GM12865 (cell line): ENCODE data around the gene TM9SF2.
A peak's percentile ranks its signal among the peaks of the same experiment; 100 is the strongest.
"Not testable (repeated sequence)": the region's sequence is repeated elsewhere in the genome, so short reads cannot be mapped to it uniquely, and the experiment has no call there.

ENCODE experiments used
- DNase-seq: peaks from one replicate; pipeline ENCODE4 v3.0.0; 2010; ENCODE audit warnings: low read depth
- H3K4me3 ChIP-seq: 2 replicates; pipeline ENCODE4 v1.5.1; 2011; ENCODE audit warnings: mild to moderate bottlenecking, low read depth, low read length, control low read depth
- CTCF ChIP-seq: IDR thresholded peaks from 2 replicates; pipeline ENCODE4 v1.5.1; 2011; ENCODE audit warnings: low read length, control low read depth, low read depth, inconsistent platforms; ENCODE audit not compliant: insufficient read depth; ENCODE audit errors: missing control alignments

TM9SF2 gene

DNA sequence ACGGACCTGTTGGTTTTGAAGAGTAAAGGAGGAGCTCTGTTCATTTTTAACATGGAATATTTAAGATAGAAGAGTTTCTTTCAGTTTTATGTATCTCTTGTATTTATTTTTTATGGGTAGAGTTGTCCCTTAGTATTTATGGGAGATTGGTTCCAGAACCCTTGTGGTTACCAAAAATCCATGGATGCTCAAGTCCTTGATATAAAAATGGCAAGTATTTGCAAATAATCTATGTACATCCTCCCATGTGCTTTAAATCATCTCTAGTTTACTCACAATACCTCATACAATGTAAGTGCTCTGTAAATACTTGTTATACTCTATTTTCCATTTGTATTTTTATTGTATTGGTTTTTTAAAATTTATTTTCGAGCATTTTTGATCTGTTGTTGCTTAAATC, 63.1 kb downstream of the TM9SF2 start:
- no peak for TF ChIP-seq CTCF
- no peak for DNase-seq
- H3K4me3 ChIP-seq: no peak overlapping the region

- no peak for DNase-seq
- TF ChIP-seq CTCF: no peak
- no peak overlapping the region for H3K4me3 ChIP-seq
These were observed 64.3 kb downstream of the TM9SF2 start for GRCh38 chr13:99565478-99566124.

DNA sequence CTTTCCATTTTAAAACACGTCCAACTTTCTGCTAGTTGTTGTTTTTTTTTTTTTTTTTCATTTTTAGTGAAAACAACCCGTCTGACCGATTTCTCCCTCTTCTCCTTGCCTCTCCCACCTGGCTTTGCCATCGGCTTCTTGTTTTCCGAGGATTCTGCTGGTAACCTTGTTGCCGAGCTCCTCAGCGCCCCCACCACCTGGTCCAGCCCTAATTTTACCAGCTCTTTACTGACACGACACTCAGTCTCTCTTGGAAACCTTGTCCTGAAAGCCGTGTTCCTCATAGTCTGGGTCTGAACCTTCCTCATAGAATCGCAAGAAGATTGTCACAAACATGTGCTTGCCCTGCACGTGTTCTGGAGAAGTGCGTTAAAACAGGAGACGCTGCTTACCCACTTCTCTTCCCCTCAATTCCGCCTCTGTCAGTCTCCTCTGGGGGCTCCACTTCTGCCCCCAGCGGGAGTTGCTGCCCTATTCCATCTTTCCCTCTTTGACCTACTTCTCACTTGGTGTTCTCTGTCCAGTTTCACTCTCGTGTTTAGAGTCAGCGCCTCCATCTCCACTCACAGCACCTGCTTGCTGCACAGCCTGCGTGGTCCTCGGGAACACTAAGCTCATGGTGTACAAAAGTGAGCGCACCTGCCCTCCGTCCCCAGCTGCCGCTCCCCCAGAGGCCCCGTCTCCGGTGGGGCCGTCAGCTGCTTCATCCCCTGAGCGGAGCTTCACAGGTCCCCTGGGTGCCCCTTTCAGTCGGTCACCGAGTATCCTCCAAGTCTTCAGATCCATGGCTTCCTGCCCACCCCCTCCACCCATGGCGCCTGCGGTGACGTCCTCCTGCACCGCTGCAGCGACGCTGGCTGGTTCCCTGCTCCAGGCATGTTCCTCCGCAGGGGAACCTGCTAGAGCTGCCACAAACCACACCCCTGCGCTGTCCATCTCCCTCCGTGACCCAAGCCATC, 65.1 kb downstream of the TM9SF2 start:
- no peak for TF ChIP-seq CTCF
- H3K4me3 ChIP-seq: no peak overlapping the region
- DNase-seq: peak; percentile 17

DNA sequence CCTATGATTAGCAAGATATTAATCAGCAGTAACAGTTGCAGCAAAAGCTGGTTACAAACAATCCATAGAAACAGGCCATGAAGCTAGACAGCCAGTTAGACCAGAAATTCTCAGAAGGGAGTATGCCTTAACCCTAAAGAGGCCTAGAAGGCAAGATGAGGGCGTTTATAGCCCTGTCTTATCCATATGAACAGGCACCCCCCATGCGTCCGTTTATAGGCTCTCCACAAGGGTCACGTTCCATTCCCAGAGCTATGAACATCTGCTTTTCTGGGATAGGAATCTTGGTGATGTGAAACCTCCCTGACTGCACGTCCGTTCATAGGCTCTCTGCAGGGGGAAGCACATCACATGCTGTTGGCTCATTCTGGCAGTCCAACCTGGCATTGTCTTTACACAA, 67.6 kb downstream of the TM9SF2 start:
- not testable (repeated sequence) for H3K4me3 ChIP-seq

GRCh38 chr13:99572131-99572530, 70.9 kb downstream of the TM9SF2 start:
- TF ChIP-seq CTCF: no peak
- H3K4me3 ChIP-seq: no peak overlapping the region
- DNase-seq: no peak

More for the DNA sequence above, 67.6 kb downstream of the TM9SF2 start:
- not testable (repeated sequence) for DNase-seq

DNA sequence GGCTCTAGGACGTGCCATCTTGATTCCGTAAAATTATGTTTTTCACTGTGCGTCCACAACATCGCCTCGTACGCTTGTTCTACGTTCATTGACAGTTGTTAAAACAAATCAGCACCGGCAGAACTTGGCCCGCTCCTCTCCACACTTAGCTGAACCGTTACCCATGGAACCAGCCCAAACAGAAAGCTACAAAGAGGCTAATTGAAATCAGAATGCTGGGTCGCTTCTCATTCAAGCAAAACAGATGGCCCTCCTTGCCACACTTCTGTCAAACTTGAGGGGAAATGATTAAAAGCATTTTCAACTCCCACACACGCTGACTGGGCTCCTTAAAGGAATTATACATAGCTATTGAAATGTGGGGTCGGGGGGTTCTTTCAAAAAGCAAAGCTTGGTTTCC, 71.6 kb downstream of the TM9SF2 start:
- TF ChIP-seq CTCF: no peak
- no peak for DNase-seq
- no peak overlapping the region for H3K4me3 ChIP-seq

- DNase-seq: no peak
- TF ChIP-seq CTCF: no peak
- no peak overlapping the region for H3K4me3 ChIP-seq
These were observed 74.3 kb downstream of the TM9SF2 start for GRCh38 chr13:99575376-99576120.
